C4-2B (cell line): ENCODE measurements around the gene RPAP2.
A peak's percentile ranks its signal among the peaks of the same experiment; 100 is the strongest.
"Not testable (repeated sequence)": the region's sequence is repeated elsewhere in the genome, so short reads cannot be mapped to it uniquely, and the experiment has no call there.

Experiments used
- H3K27ac ChIP-seq: fragments of 450-650 bp; 2 replicates; pipeline ENCODE4 v1.5.1; 2017
- CTCF ChIP-seq: fragments of 450-650 bp; conservative IDR thresholded peaks from 2 replicates; pipeline ENCODE4 v1.5.1; 2017; ENCODE audit warnings: mild to moderate bottlenecking
- ZFX ChIP-seq: fragments of 450-650 bp; IDR thresholded peaks from 2 replicates; pipeline ENCODE4 v1.6.1; 2017

RPAP2 gene

GRCh38 chr1:92277105-92277723 lies 21.6 kb upstream of the RPAP2 start:
- TF ChIP-seq CTCF (no peak), ZFX (no peak)
- no peak overlapping the region for H3K27ac ChIP-seq

GRCh38 chr1:92279781-92280180 lies 19.1 kb upstream of the RPAP2 start:
- H3K27ac ChIP-seq = not testable (repeated sequence)

- not testable (repeated sequence) for H3K27ac ChIP-seq
These were observed 17.4 kb upstream of the RPAP2 start for GRCh38 chr1:92281411-92281810.

- no peak overlapping the region for H3K27ac ChIP-seq
- TF ChIP-seq CTCF (peak; percentile 93), ZFX (no peak)
These were observed 7.4 kb upstream of the RPAP2 start for GRCh38 chr1:92291372-92291999.

- peak overlapping the region; percentile 98 for H3K27ac ChIP-seq
- TF ChIP-seq CTCF (peak; percentile 52), ZFX (no peak)
These were observed 666 bp upstream of the RPAP2 start for GRCh38 chr1:92298213-92298572.

- H3K27ac ChIP-seq = peak overlapping the region; percentile 98
- TF ChIP-seq ZFX (no peak; the same call in 1 of the 2 replicates), CTCF (no peak)
These were observed 755 bp downstream of the RPAP2 start for GRCh38 chr1:92299477-92300150.

- TF ChIP-seq CTCF = no peak
- TF ChIP-seq ZFX = no peak
These were observed 2.2 kb downstream of the RPAP2 start for GRCh38 chr1:92301021-92301420.

GRCh38 chr1:92306020-92306419 lies 7.2 kb downstream of the RPAP2 start:
- no peak overlapping the region for H3K27ac ChIP-seq
- TF ChIP-seq CTCF (no peak), ZFX (no peak)

More at GRCh38 chr1:92301021-92301420, 2.2 kb downstream of the RPAP2 start:
- H3K27ac ChIP-seq = no peak overlapping the region
